Astrocyte (in vitro differentiated cells and primary cell): ENCODE results near the gene ADGRG7.

Experiments used
- CTCF ChIP-seq: IDR thresholded peaks from 2 replicates; pipeline ENCODE4 v1.5.1; 2011; ENCODE audit warnings: low read depth, mild to moderate bottlenecking, inconsistent platforms, low read length, moderate library complexity; ENCODE audit not compliant: insufficient read depth
- EZH2 ChIP-seq: IDR thresholded peaks from 2 replicates; pipeline ENCODE4 v1.6.1; 2012; ENCODE audit warnings: mild to moderate bottlenecking, low read length, inconsistent platforms; ENCODE audit not compliant: insufficient read depth

GRCh38 chr3:100605358-100605757 lies 4.0 kb upstream of the ADGRG7 start:
- TF ChIP-seq CTCF (no peak), EZH2 (no peak)
